DOHH2 (cell line): ENCODE results near the gene PTPRN2.

ENCODE experiments used
- H3F3A ChIP-seq: fragments of 200-600 bp; sonication (generic), shearing (Covaris generic); 2 replicates; pipeline ENCODE4 v1.6.0; 2016; ENCODE audit warnings: antibody characterized with exemption, mild to moderate bottlenecking; ENCODE audit not compliant: control insufficient read depth, insufficient read depth
- H3K27ac ChIP-seq: fragments of 200-600 bp; sonication (generic); 2 replicates; pipeline ENCODE4 v1.5.1; 2014; ENCODE audit warnings: low read depth, mild to moderate bottlenecking, low read length, moderate library complexity
- H3K27me3 ChIP-seq: fragments of 200-600 bp; sonication (generic); 2 replicates; pipeline ENCODE4 v1.6.1; 2014; ENCODE audit warnings: mild to moderate bottlenecking, low read length, mixed read lengths; ENCODE audit not compliant: control insufficient read depth
- H3K36me3 ChIP-seq: fragments of 200-600 bp; sonication (generic); 2 replicates; pipeline ENCODE4 v1.6.1; 2014; ENCODE audit warnings: mild to moderate bottlenecking, low read length, moderate library complexity, mixed read lengths; ENCODE audit not compliant: control insufficient read depth
- H3K4me1 ChIP-seq: fragments of 200-600 bp; sonication (generic); 2 replicates; pipeline ENCODE4 v1.6.1; 2014; ENCODE audit warnings: mild to moderate bottlenecking, low read length, mixed read lengths; ENCODE audit not compliant: control insufficient read depth
- H3K4me2 ChIP-seq: fragments of 200-600 bp; sonication (generic); 2 replicates; pipeline ENCODE4 v1.6.0; 2014; ENCODE audit warnings: mild to moderate bottlenecking, low read length, moderate library complexity
- H3K4me3 ChIP-seq: fragments of 200-600 bp; sonication (generic); 2 replicates; pipeline ENCODE4 v1.5.1; 2014; ENCODE audit warnings: mild to moderate bottlenecking, low read length, mixed read lengths
- H3K79me2 ChIP-seq: fragments of 200-600 bp; sonication (generic); 2 replicates; pipeline ENCODE4 v1.6.1; 2014; ENCODE audit warnings: mild to moderate bottlenecking, low read length, mixed read lengths; ENCODE audit not compliant: control insufficient read depth
- H3K9me2 ChIP-seq: fragments of 200-600 bp; sonication (generic); replicated peaks from 2 replicates; pipeline ENCODE4 v1.6.1; 2014; ENCODE audit warnings: mild to moderate bottlenecking, low read length, mixed read lengths; ENCODE audit not compliant: control insufficient read depth
- H3K9me3 ChIP-seq: fragments of 200-600 bp; sonication (generic); 2 replicates; pipeline ENCODE4 v1.6.1; 2014; ENCODE audit warnings: antibody characterized with exemption, low read length, mixed read lengths; ENCODE audit not compliant: control insufficient read depth, insufficient read depth
- H4K20me1 ChIP-seq: fragments of 200-600 bp; sonication (generic); 2 replicates; pipeline ENCODE4 v1.6.0; 2014; ENCODE audit warnings: low read depth, mild to moderate bottlenecking, antibody characterized with exemption, low read length, moderate library complexity; ENCODE audit not compliant: control insufficient read depth, insufficient read depth
- EZH2phosphoT487 ChIP-seq: fragments of 200-600 bp; sonication (generic); IDR thresholded peaks from 2 replicates; pipeline ENCODE4 v1.6.1; 2017; ENCODE audit warnings: borderline replicate concordance, mild to moderate bottlenecking, antibody characterized with exemption, low read length, moderate library complexity, mixed read lengths
- TF ChIP-seq, protein P1 (sequence below): fragments of 200-600 bp; sonication (generic); IDR thresholded peaks from one replicate; pipeline ENCODE4 v1.5.1; 2014; ENCODE audit warnings: antibody characterized with exemption, mild to moderate bottlenecking, low read depth, low read length; ENCODE audit not compliant: poor library complexity, severe bottlenecking

Gene PTPRN2

DNA sequence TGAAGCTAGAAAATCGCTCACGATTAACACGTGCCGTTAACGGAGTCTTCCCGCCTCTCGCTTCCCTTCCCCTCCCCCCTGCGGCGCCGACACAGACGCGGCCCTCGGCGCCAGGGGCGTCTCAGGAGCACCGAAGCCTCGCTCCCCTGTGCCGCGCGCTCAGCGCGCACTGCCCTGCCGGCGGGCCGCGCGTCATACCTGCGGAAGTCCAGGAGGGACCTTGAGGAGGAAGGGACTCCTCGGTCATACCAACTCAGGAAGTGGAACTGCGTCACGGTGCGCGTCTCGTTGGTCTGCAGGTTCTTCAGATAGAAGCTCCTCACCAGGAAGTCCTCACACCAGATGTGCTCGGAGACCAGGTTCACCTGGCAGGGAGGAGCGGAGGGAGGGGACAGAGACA lies 1011.2 kb downstream of the PTPRN2 start:
- no peaks in the 10 kb centered on the region for H3K4me1 ChIP-seq
- TF ChIP-seq EZH2phosphoT487 = no peak
- TF ChIP-seq, protein P1, sequence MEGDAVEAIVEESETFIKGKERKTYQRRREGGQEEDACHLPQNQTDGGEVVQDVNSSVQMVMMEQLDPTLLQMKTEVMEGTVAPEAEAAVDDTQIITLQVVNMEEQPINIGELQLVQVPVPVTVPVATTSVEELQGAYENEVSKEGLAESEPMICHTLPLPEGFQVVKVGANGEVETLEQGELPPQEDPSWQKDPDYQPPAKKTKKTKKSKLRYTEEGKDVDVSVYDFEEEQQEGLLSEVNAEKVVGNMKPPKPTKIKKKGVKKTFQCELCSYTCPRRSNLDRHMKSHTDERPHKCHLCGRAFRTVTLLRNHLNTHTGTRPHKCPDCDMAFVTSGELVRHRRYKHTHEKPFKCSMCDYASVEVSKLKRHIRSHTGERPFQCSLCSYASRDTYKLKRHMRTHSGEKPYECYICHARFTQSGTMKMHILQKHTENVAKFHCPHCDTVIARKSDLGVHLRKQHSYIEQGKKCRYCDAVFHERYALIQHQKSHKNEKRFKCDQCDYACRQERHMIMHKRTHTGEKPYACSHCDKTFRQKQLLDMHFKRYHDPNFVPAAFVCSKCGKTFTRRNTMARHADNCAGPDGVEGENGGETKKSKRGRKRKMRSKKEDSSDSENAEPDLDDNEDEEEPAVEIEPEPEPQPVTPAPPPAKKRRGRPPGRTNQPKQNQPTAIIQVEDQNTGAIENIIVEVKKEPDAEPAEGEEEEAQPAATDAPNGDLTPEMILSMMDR = no peak
- H3K36me3 ChIP-seq = no peaks in the 10 kb centered on the region
- H3K4me3 ChIP-seq = no peak overlapping the region
- no peak overlapping the region for H3K4me2 ChIP-seq
- no peaks in the 10 kb centered on the region for H4K20me1 ChIP-seq
- no peak overlapping the region for H3K27ac ChIP-seq
- no peaks in the 10 kb centered on the region for H3K9me2 ChIP-seq
- no peaks in the 10 kb centered on the region for H3K79me2 ChIP-seq
- no peaks in the 10 kb centered on the region for H3K27me3 ChIP-seq
- peaks cover 4% of the 10 kb centered on the region; the same call in 1 of the 2 replicates for H3K9me3 ChIP-seq
- no peaks in the 10 kb centered on the region for H3F3A ChIP-seq

DNA sequence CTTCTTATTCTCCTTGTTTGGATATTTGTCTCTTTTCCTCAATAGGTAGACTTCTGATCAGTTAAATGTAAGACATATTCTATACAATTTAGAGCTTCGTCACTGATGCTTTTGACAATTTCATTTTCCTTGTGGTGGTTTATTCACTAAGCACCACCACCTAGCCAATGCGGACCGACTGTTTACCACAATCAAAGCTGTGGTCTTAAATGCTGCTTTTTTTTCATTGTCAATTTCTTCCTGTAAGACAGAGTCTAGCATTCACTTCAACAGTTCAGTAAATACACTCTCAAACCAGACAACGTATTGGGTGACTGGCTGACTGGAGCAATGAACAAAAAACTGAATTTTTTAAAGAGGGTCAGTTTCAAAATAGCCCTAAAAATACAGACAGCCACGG lies 1011.8 kb downstream of the PTPRN2 start:
- no peaks in the 10 kb centered on the region for H3K9me3 ChIP-seq
- TF ChIP-seq, protein P1 = no peak
- TF ChIP-seq EZH2phosphoT487 = no peak
- H4K20me1 ChIP-seq = no peaks in the 10 kb centered on the region
- no peak overlapping the region for H3K4me2 ChIP-seq
- H3F3A ChIP-seq = no peaks in the 10 kb centered on the region
- no peaks in the 10 kb centered on the region for H3K27me3 ChIP-seq
- H3K4me1 ChIP-seq = no peaks in the 10 kb centered on the region
- H3K4me3 ChIP-seq = no peak overlapping the region
- no peaks in the 10 kb centered on the region for H3K79me2 ChIP-seq
- no peaks in the 10 kb centered on the region for H3K9me2 ChIP-seq
- no peaks in the 10 kb centered on the region for H3K36me3 ChIP-seq
- no peak overlapping the region for H3K27ac ChIP-seq

DNA sequence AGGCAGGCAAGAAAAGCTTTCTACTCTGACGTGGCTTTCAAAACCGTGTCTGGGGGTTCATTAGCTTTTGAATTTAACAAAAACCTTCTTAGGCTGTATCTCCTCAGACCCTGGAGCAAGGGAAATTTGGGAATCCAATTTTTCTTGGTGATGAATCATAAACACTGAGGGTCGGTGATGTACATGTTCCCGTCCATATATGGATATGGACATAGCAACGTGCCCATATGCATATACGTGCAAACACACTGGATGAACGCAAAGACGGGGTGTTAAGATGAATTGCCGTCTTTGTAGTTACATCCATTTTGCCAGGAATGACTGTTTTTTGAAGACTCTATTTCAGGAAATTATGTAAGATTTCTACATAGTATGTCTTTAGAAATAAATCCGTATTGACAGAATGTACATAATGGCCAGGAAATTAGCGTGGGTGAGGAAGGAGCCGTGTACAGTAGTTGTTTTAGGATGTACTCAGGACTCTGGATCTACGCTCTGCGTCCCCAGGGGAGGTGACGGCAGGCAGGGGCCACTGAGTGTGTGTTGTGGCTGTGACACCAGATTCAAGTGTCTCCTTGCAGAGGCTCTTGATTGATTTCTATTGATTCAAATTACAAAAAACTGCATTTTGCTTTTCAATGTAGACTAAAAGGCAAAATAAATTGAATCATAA lies 1012.6 kb downstream of the PTPRN2 start:
- H3K27me3 ChIP-seq = no peaks in the 10 kb centered on the region
- no peaks in the 10 kb centered on the region for H4K20me1 ChIP-seq
- TF ChIP-seq, protein P1 = no peak
- no peak for TF ChIP-seq EZH2phosphoT487
- no peaks in the 10 kb centered on the region for H3F3A ChIP-seq
- no peaks in the 10 kb centered on the region for H3K9me3 ChIP-seq
- no peak overlapping the region for H3K4me2 ChIP-seq
- H3K9me2 ChIP-seq = no peaks in the 10 kb centered on the region
- no peaks in the 10 kb centered on the region for H3K4me1 ChIP-seq
- no peaks in the 10 kb centered on the region for H3K79me2 ChIP-seq
- no peaks in the 10 kb centered on the region for H3K36me3 ChIP-seq
- no peak overlapping the region for H3K27ac ChIP-seq
- H3K4me3 ChIP-seq = no peak overlapping the region
